Loucy (cell line): Measurements from ENCODE around the gene LYPLA2.
A peak's percentile ranks its signal among the peaks of the same experiment; 100 is the strongest.
"Not testable (repeated sequence)": the region's sequence is repeated elsewhere in the genome, so short reads cannot be mapped to it uniquely, and the experiment has no call there.

Source experiments
- H2AFZ ChIP-seq: fragments of 200-600 bp; sonication (generic); 2 replicates; pipeline ENCODE4 v1.6.0; 2016; ENCODE audit warnings: antibody characterized with exemption, mild to moderate bottlenecking, low read length, moderate library complexity
- H3F3A ChIP-seq: fragments of 200-600 bp; 2 replicates; pipeline ENCODE4 v1.6.0; 2016; ENCODE audit warnings: antibody characterized with exemption, low read depth, mild to moderate bottlenecking
- H3K27me3 ChIP-seq: fragments of 200-600 bp; sonication (generic); 2 replicates; pipeline ENCODE4 v1.6.1; 2014; ENCODE audit warnings: low read length, mild to moderate bottlenecking; ENCODE audit not compliant: insufficient read depth, poor library complexity, severe bottlenecking
- H3K36me3 ChIP-seq: fragments of 200-600 bp; sonication (generic); 2 replicates; pipeline ENCODE4 v1.6.1; 2016; ENCODE audit warnings: low read length; ENCODE audit not compliant: insufficient read depth
- H3K4me1 ChIP-seq: fragments of 200-600 bp; sonication (generic); 2 replicates; pipeline ENCODE4 v1.5.1; 2014; ENCODE audit warnings: low read length, mild to moderate bottlenecking; ENCODE audit not compliant: insufficient read depth, poor library complexity, severe bottlenecking
- H3K4me2 ChIP-seq: fragments of 200-600 bp; sonication (generic); 2 replicates; pipeline ENCODE4 v1.6.0; 2014; ENCODE audit warnings: antibody characterized with exemption, low read length, low read depth, mild to moderate bottlenecking; ENCODE audit not compliant: poor library complexity, severe bottlenecking
- H3K4me3 ChIP-seq: fragments of 200-600 bp; sonication (generic); 2 replicates; pipeline ENCODE4 v1.5.1; 2014; ENCODE audit warnings: low read length, mild to moderate bottlenecking, mixed read lengths; ENCODE audit not compliant: poor library complexity, severe bottlenecking
- H3K79me2 ChIP-seq: fragments of 200-600 bp; sonication (generic); 2 replicates; pipeline ENCODE4 v1.6.1; 2014; ENCODE audit warnings: low read length; ENCODE audit not compliant: insufficient read depth
- H3K9ac ChIP-seq: fragments of 200-600 bp; sonication (generic); 2 replicates; pipeline ENCODE4 v1.6.0; 2014; ENCODE audit warnings: mild to moderate bottlenecking, low read depth, low read length, moderate library complexity; ENCODE audit not compliant: poor library complexity, severe bottlenecking
- H3K9me2 ChIP-seq: fragments of 200-600 bp; sonication (generic); replicated peaks from 2 replicates; pipeline ENCODE4 v1.6.1; 2016; ENCODE audit warnings: low read depth, low read length, mixed read lengths
- H3K9me3 ChIP-seq: fragments of 200-600 bp; sonication (generic); 2 replicates; pipeline ENCODE4 v1.6.1; 2014; ENCODE audit warnings: mild to moderate bottlenecking, antibody characterized with exemption, low read length, low read depth; ENCODE audit not compliant: insufficient read depth
- H4K20me1 ChIP-seq: fragments of 200-600 bp; sonication (generic); 2 replicates; pipeline ENCODE4 v1.6.0; 2014; ENCODE audit warnings: antibody characterized with exemption, low read length, mild to moderate bottlenecking; ENCODE audit not compliant: insufficient read depth, poor library complexity, severe bottlenecking
- CTCF ChIP-seq: fragments of 200-600 bp; sonication (generic); conservative IDR thresholded peaks from 2 replicates; pipeline ENCODE4 v1.5.1; 2014; ENCODE audit warnings: mild to moderate bottlenecking, antibody characterized with exemption, low read length
- EZH2phosphoT487 ChIP-seq: fragments of 200-600 bp; IDR thresholded peaks from 2 replicates; pipeline ENCODE4 v1.6.1; 2018; ENCODE audit warnings: antibody characterized with exemption, mild to moderate bottlenecking, moderate library complexity, borderline replicate concordance

LYPLA2 gene

GRCh38 chr1:23801338-23801748 lies 10.4 kb downstream of the LYPLA2 start:
- TF ChIP-seq CTCF, result no peak
- no peak for TF ChIP-seq EZH2phosphoT487
- peaks cover 4% of the 10 kb centered on the region; the same call in 1 of the 2 replicates for H3K36me3 ChIP-seq
- peak overlapping the region; percentile 98 for H3K4me2 ChIP-seq
- H3K9me2 ChIP-seq, result no peaks in the 10 kb centered on the region
- H3K4me1 ChIP-seq, result peaks cover 15% of the 10 kb centered on the region
- H4K20me1 ChIP-seq, result peaks cover 9% of the 10 kb centered on the region
- peak overlapping the region; percentile 97 for H3K9ac ChIP-seq
- H3K27me3 ChIP-seq, result no peaks in the 10 kb centered on the region
- no peaks in the 10 kb centered on the region for H3K9me3 ChIP-seq
- H3K79me2 ChIP-seq, result no peaks in the 10 kb centered on the region; the same call in 1 of the 2 replicates
- peak overlapping the region; percentile 96 for H3K4me3 ChIP-seq
- peak overlapping the region; percentile 93 for H2AFZ ChIP-seq
- no peaks in the 10 kb centered on the region for H3F3A ChIP-seq

- peak overlapping the region; percentile 98 for H3K4me2 ChIP-seq
- no peaks in the 10 kb centered on the region for H3K9me2 ChIP-seq
- peaks cover 4% of the 10 kb centered on the region; the same call in 1 of the 2 replicates for H3K36me3 ChIP-seq
- H2AFZ ChIP-seq, result no peak overlapping the region
- no peaks in the 10 kb centered on the region; the same call in 1 of the 2 replicates for H3K79me2 ChIP-seq
- H3K4me3 ChIP-seq, result peak overlapping the region; percentile 96
- H3K9ac ChIP-seq, result peak overlapping the region; percentile 97
- no peaks in the 10 kb centered on the region for H3K27me3 ChIP-seq
- peaks cover 15% of the 10 kb centered on the region for H3K4me1 ChIP-seq
- TF ChIP-seq CTCF, result no peak
- TF ChIP-seq EZH2phosphoT487, result no peak
- no peaks in the 10 kb centered on the region for H3K9me3 ChIP-seq
- peaks cover 9% of the 10 kb centered on the region for H4K20me1 ChIP-seq
- H3F3A ChIP-seq, result no peaks in the 10 kb centered on the region
These were observed 10.9 kb downstream of the LYPLA2 start for GRCh38 chr1:23801876-23802275.

- H3K9me3 ChIP-seq, H3K9me2 ChIP-seq, H3K4me3 ChIP-seq, H3K9ac ChIP-seq, H3K4me2 ChIP-seq, H2AFZ ChIP-seq, H4K20me1 ChIP-seq, H3K79me2 ChIP-seq, H3K27me3 ChIP-seq, H3F3A ChIP-seq, H3K36me3 ChIP-seq: not testable (repeated sequence)
- H3K4me1 ChIP-seq, result peaks cover 19% of the 10 kb centered on the region
These were observed 11.9 kb downstream of the LYPLA2 start for GRCh38 chr1:23802809-23803342.

- Histone ChIP-seq H3K79me2 (no peaks in the 10 kb centered on the region; the same call in 1 of the 2 replicates), H3K4me2 (no peak overlapping the region), H3K27me3 (no peaks in the 10 kb centered on the region), H3K9me2 (no peaks in the 10 kb centered on the region), H2AFZ (no peak overlapping the region), H3K36me3 (no peaks in the 10 kb centered on the region), H4K20me1 (peaks cover 9% of the 10 kb centered on the region), H3K4me1 (peaks cover 21% of the 10 kb centered on the region), H3K9ac (no peak overlapping the region), H3F3A (no peaks in the 10 kb centered on the region), H3K9me3 (no peaks in the 10 kb centered on the region), H3K4me3 (no peak overlapping the region)
- no peak for TF ChIP-seq EZH2phosphoT487
- TF ChIP-seq CTCF, result no peak
These were observed 12.7 kb downstream of the LYPLA2 start for GRCh38 chr1:23803674-23804073.
